ENCODE results near the gene OR5H14.
"Not testable (repeated sequence)": the region's sequence is repeated elsewhere in the genome, so short reads cannot be mapped to it uniquely, and the experiment has no call there.

Gene OR5H14

DNA sequence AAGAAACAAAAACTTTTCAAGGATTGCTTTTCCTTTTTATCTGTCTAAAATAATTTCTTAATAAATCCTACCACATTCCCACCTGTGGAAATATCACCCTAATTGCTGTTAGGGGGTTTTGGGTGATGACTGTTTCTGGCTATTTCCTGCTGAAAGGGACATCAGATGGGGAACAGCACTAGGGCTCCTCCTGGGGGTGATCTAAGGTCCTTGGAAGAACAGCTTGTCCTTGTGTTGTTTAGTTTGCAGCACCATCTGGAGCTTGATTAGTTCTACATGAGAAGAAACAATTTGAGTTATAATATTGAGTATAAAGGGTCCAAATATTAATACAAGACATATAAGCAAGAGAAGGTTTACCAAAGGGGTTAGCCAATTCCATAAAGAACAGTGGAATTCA lies 37.9 kb downstream of the OR5H14 start:
- no peaks in the 10 kb centered on the region for H3K27me3 ChIP-seq (ENCODE audit: insufficient read depth, poor library complexity, severe bottlenecking)
- peak in 1 of 2 experiments; percentile 31 for DNase-seq (ENCODE audit: low read depth in 1 of 2, low spot score in 1 of 2)
- no peak for TF ChIP-seq GABPA (IDR thresholded peaks at IDR 0.05; ENCODE audit: low read depth)
- TF ChIP-seq, protein P1, sequence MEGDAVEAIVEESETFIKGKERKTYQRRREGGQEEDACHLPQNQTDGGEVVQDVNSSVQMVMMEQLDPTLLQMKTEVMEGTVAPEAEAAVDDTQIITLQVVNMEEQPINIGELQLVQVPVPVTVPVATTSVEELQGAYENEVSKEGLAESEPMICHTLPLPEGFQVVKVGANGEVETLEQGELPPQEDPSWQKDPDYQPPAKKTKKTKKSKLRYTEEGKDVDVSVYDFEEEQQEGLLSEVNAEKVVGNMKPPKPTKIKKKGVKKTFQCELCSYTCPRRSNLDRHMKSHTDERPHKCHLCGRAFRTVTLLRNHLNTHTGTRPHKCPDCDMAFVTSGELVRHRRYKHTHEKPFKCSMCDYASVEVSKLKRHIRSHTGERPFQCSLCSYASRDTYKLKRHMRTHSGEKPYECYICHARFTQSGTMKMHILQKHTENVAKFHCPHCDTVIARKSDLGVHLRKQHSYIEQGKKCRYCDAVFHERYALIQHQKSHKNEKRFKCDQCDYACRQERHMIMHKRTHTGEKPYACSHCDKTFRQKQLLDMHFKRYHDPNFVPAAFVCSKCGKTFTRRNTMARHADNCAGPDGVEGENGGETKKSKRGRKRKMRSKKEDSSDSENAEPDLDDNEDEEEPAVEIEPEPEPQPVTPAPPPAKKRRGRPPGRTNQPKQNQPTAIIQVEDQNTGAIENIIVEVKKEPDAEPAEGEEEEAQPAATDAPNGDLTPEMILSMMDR (IDR thresholded peaks at IDR 0.05; ENCODE audit: insufficient read depth, low read length), result no peak
- TF ChIP-seq, protein P2, sequence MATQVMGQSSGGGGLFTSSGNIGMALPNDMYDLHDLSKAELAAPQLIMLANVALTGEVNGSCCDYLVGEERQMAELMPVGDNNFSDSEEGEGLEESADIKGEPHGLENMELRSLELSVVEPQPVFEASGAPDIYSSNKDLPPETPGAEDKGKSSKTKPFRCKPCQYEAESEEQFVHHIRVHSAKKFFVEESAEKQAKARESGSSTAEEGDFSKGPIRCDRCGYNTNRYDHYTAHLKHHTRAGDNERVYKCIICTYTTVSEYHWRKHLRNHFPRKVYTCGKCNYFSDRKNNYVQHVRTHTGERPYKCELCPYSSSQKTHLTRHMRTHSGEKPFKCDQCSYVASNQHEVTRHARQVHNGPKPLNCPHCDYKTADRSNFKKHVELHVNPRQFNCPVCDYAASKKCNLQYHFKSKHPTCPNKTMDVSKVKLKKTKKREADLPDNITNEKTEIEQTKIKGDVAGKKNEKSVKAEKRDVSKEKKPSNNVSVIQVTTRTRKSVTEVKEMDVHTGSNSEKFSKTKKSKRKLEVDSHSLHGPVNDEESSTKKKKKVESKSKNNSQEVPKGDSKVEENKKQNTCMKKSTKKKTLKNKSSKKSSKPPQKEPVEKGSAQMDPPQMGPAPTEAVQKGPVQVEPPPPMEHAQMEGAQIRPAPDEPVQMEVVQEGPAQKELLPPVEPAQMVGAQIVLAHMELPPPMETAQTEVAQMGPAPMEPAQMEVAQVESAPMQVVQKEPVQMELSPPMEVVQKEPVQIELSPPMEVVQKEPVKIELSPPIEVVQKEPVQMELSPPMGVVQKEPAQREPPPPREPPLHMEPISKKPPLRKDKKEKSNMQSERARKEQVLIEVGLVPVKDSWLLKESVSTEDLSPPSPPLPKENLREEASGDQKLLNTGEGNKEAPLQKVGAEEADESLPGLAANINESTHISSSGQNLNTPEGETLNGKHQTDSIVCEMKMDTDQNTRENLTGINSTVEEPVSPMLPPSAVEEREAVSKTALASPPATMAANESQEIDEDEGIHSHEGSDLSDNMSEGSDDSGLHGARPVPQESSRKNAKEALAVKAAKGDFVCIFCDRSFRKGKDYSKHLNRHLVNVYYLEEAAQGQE (IDR thresholded peaks at IDR 0.05; ENCODE audit: insufficient replicate concordance, low read depth), result no peak
- TF ChIP-seq POLR2AphosphoS5 (IDR thresholded peaks at IDR 0.05; ENCODE audit: low read depth), result no peak
- TF ChIP-seq SPI1 (IDR thresholded peaks at IDR 0.05; ENCODE audit: borderline replicate concordance, low read depth), result no peak

DNA sequence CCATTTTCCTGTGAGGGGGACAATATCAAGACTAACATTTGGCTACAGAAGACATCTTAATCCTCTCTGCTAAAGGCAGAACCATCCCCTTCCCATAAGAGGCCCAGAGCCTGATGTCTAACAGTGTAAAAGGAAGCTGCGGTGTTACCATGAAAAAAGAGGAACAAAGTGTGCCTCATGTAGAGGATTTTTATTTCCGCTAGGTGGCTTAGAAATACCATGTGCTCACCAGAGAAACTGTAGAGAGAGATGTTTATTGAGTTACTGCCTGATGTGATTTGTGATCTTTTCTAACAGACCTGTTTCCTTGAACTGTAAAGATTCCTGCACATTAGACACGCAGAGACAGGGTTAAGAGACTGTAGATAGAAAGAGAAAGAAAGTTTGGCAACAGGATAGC lies 41.3 kb downstream of the OR5H14 start:
- H3K27ac ChIP-seq (replicated peaks), result no peak overlapping the region
- DNase-seq (ENCODE audit: low read depth in 1 of 2, low spot score in 1 of 2), result peak in 1 of 2 experiments; percentile 77
- TF ChIP-seq, protein P2 (IDR thresholded peaks at IDR 0.05; ENCODE audit: insufficient replicate concordance, low read depth), result no peak
- TF ChIP-seq GABPA (IDR thresholded peaks at IDR 0.05; ENCODE audit: low read depth) (no peak), SPI1 (IDR thresholded peaks at IDR 0.05; ENCODE audit: borderline replicate concordance, low read depth) (peak; percentile 32; the same call in 1 of the 2 replicates), POLR2AphosphoS5 (IDR thresholded peaks at IDR 0.05; ENCODE audit: low read depth) (no peak)
- TF ChIP-seq, protein P1 (IDR thresholded peaks at IDR 0.05; ENCODE audit: insufficient read depth, low read length), result peak; percentile 33
- H3K4me3 ChIP-seq (replicated peaks; ENCODE audit: insufficient read depth, low read length), result no peak overlapping the region
- no peaks in the 10 kb centered on the region for H3K27me3 ChIP-seq (ENCODE audit: insufficient read depth, poor library complexity, severe bottlenecking)

More for the DNA sequence above, 37.9 kb downstream of the OR5H14 start:
- Histone ChIP-seq H3K4me3 (replicated peaks; ENCODE audit: insufficient read depth, low read length) (no peak overlapping the region), H3K27ac (replicated peaks) (no peak overlapping the region)

DNA sequence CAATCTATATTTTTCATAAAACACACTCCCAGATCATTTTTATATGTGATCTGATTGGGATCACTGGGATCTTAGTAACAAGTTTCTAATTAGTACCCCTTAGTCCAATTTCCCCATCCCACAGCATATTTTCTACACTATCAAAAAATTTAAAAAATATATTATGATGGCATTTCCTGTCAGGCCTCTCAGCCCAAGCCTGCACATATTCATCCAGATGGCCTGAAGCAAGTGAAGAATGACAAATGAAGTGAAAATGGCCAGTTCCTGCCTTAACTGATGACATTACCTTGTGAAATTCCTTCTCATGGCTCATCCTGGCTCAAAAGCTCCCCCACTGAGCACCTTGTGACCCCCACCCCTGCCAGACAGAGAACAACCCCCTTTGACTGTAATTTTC lies 43.6 kb downstream of the OR5H14 start:
- H3K4me3 ChIP-seq (replicated peaks; ENCODE audit: insufficient read depth, low read length); DNase-seq (ENCODE audit: low read depth in 1 of 2, low spot score in 1 of 2); H3K27ac ChIP-seq (replicated peaks): not testable (repeated sequence)

DNA sequence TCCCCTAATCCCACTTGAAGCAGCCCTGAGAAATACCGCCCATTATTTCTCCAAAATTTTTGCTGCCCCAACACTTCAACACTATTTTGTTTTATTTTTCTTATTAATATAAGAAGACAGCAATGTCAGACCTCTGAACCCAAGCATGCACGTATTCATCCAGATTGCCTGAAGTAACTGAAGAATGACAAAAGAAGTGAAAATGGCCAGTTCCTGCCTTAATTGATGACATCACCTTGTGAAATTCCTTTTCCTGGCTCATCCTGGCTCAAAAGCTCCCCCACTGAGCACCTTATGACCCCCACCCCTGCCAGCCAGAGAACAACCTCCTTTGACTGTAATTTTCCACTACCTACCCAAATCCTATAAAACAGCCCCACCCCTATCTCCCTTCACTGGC lies 49.0 kb downstream of the OR5H14 start:
- H3K27me3 ChIP-seq (ENCODE audit: insufficient read depth, poor library complexity, severe bottlenecking); DNase-seq (ENCODE audit: low read depth in 1 of 2, low spot score in 1 of 2); H3K4me3 ChIP-seq (replicated peaks; ENCODE audit: insufficient read depth, low read length); H3K27ac ChIP-seq (replicated peaks): not testable (repeated sequence)

More for the DNA sequence above, 43.6 kb downstream of the OR5H14 start:
- H3K27me3 ChIP-seq (ENCODE audit: insufficient read depth, poor library complexity, severe bottlenecking), result not testable (repeated sequence)

DNA sequence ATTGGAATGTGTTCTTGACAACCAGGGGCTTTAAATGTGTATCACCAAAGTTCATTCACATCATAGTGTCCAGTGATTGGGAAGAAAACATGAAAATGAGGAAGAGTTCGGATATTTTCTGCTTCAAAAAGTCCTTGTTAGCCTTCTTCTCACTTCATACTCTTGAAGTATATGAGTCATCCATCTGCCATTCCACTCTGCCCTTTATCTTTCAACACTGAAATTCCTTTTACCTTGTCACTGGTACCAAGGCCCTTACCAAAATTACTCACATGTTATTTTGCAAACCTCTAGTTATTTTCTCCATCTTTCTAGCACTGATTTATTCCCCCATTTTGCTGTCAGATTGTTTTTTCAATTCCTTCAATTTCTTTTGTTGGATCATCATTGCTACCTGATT lies 51.7 kb downstream of the OR5H14 start:
- Histone ChIP-seq H3K4me3 (replicated peaks; ENCODE audit: insufficient read depth, low read length) (no peak overlapping the region), H3K27ac (replicated peaks) (no peak overlapping the region), H3K27me3 (ENCODE audit: insufficient read depth, poor library complexity, severe bottlenecking) (no peaks in the 10 kb centered on the region)
- TF ChIP-seq, protein P2 (IDR thresholded peaks at IDR 0.05; ENCODE audit: insufficient replicate concordance, low read depth), result no peak
- TF ChIP-seq, protein P1 (IDR thresholded peaks at IDR 0.05; ENCODE audit: insufficient read depth, low read length), result no peak
- TF ChIP-seq POLR2AphosphoS5 (IDR thresholded peaks at IDR 0.05; ENCODE audit: low read depth), result no peak
- TF ChIP-seq GABPA (IDR thresholded peaks at IDR 0.05; ENCODE audit: low read depth), result no peak
- TF ChIP-seq SPI1 (IDR thresholded peaks at IDR 0.05; ENCODE audit: borderline replicate concordance, low read depth), result no peak
- no peak for DNase-seq (ENCODE audit: low read depth in 1 of 2, low spot score in 1 of 2)
